C4-2B (cell line): Measurements from ENCODE around the gene IFI44L.
A peak's percentile ranks its signal among the peaks of the same experiment; 100 is the strongest.

ENCODE experiments used
- H3K27ac ChIP-seq: fragments of 450-650 bp; 2 replicates; pipeline ENCODE4 v1.5.1; 2017
- CTCF ChIP-seq: fragments of 450-650 bp; conservative IDR thresholded peaks from 2 replicates; pipeline ENCODE4 v1.5.1; 2017; ENCODE audit warnings: mild to moderate bottlenecking
- ZFX ChIP-seq: fragments of 450-650 bp; IDR thresholded peaks from 2 replicates; pipeline ENCODE4 v1.6.1; 2017

Gene IFI44L

DNA sequence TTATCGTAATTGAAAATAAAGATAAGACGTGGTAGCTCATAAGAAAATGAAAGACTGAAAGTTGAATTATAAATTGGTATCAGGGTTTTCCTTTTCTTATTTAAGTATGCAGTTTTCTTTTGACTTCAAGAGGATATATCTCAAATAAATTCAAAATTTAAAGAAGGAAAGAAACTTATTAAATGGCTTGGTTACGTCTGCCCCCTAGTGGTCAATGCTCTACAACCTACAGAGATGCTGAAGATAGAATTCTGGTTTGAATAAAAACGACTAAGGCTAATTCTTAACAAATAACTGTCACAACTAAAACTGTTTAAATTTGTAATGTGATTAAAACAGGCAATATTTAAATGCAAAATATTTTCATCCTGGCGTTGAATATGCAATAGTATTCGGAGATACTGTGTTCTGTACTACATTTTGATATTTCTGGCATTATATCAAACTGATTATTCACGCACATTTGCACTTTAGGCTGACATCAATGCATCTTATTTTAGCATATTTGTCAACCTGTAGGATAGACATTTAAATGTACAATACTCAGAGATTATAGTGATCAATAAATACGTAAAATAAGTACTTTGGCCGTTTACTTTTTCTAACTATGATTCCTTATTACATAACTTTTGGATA, 56.2 kb downstream of the IFI44L start:
- TF ChIP-seq CTCF (peak; percentile 92), ZFX (no peak)
- no peak overlapping the region for H3K27ac ChIP-seq

- no peak overlapping the region for H3K27ac ChIP-seq
- TF ChIP-seq CTCF (no peak), ZFX (no peak)
Measured at GRCh38 chr1:78676993-78677392, 56.7 kb downstream of the IFI44L start.

- no peak overlapping the region for H3K27ac ChIP-seq
Measured at GRCh38 chr1:78677788-78678187, 57.5 kb downstream of the IFI44L start.

GRCh38 chr1:78678324-78678723, 58.1 kb downstream of the IFI44L start:
- H3K27ac ChIP-seq, result no peak overlapping the region
- no peak for TF ChIP-seq CTCF
- no peak for TF ChIP-seq ZFX

More at GRCh38 chr1:78677788-78678187, 57.5 kb downstream of the IFI44L start:
- TF ChIP-seq CTCF (no peak), ZFX (no peak)

DNA sequence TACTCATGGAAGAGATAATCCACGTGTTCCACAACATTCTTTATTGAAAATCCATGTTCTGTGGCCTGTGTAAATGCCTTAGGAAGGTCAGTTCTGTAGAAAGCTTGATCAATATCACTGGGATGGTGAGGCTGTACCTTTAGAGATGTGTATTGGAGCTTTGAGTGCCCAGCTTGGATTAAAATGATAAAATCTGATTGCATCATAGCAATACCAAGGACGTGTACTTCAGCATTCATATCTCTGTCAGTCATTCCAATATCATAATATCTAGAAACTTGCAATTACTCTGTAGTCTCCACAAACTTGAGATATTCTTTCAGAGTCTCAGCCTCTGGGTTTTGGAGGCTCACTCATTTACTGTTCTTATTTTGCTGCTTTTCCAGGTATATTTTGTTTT, 61.0 kb downstream of the IFI44L start:
- TF ChIP-seq ZFX (no peak), CTCF (no peak)
- H3K27ac ChIP-seq, result no peak overlapping the region

DNA sequence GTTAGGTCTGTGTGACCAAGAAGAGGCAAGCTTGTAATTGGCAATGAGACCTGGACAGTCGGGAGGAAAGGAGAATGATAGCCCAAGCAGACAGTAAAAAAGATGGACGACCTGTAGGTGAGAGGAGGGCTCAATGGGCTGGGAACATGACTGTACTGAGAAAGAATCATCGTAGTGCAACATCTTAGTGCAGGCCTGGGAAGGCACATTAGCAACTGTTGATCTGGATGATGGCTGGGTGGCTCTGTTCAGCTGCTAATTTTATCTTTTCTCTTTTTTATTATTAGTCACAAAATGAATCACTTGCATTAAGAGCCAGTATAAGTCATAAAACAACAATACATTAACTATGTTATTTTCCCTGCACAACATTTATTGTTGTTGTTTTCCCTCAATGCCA, 62.2 kb downstream of the IFI44L start:
- TF ChIP-seq ZFX (no peak), CTCF (no peak)

GRCh38 chr1:78683079-78683478, 62.8 kb downstream of the IFI44L start:
- TF ChIP-seq CTCF (no peak), ZFX (no peak)
- H3K27ac ChIP-seq, result no peak overlapping the region

More for the DNA sequence above, 62.2 kb downstream of the IFI44L start:
- H3K27ac ChIP-seq, result no peak overlapping the region
